ENCODE measurements around the gene GRM8.

Gene GRM8

DNA sequence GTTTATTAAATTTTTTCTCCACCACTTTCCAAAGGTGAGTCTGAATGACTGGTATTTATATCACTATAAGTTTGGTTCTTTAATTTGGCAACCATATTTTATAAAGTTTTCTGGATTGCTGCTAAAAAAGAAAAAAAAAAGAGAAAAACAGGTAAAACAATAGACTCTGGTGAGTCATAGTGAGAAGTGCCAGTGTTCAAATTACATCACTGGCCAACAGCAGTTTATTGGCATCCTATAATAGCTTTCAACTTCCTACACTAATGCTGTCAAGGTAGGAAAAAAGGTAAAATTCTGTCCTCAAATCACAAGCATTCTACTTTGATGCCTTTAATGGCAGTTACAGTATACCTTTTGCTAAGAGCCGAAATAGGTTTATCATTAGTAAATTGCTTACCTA is 808.8 kb downstream of the GRM8 start:
- H3K4me1 ChIP-seq (ENCODE audit: control insufficient read depth, low read length): no peaks in the 10 kb centered on the region
- H3K9me3 ChIP-seq (ENCODE audit: control insufficient read depth, insufficient read depth, low read length): no peaks in the 10 kb centered on the region
- H3K27ac ChIP-seq (ENCODE audit: low read depth, low read length): no peak overlapping the region
- no peak overlapping the region for H3K4me3 ChIP-seq (ENCODE audit: low read length)
- no peaks in the 10 kb centered on the region for H3F3A ChIP-seq (ENCODE audit: control insufficient read depth, insufficient read depth)
- no peaks in the 10 kb centered on the region for H3K9me2 ChIP-seq (replicated peaks; ENCODE audit: control insufficient read depth, low read length)
- H3K79me2 ChIP-seq (ENCODE audit: control insufficient read depth, low read length): no peaks in the 10 kb centered on the region
- no peaks in the 10 kb centered on the region for H3K36me3 ChIP-seq (ENCODE audit: control insufficient read depth, low read length)
- H3K4me2 ChIP-seq (ENCODE audit: low read length): no peak overlapping the region
- no peaks in the 10 kb centered on the region for H4K20me1 ChIP-seq (ENCODE audit: control insufficient read depth, insufficient read depth, low read depth, low read length)
- no peak for TF ChIP-seq EZH2phosphoT487 (IDR thresholded peaks at IDR 0.05; ENCODE audit: borderline replicate concordance, low read length)
- H3K27me3 ChIP-seq (ENCODE audit: control insufficient read depth, low read length): no peaks in the 10 kb centered on the region

DNA sequence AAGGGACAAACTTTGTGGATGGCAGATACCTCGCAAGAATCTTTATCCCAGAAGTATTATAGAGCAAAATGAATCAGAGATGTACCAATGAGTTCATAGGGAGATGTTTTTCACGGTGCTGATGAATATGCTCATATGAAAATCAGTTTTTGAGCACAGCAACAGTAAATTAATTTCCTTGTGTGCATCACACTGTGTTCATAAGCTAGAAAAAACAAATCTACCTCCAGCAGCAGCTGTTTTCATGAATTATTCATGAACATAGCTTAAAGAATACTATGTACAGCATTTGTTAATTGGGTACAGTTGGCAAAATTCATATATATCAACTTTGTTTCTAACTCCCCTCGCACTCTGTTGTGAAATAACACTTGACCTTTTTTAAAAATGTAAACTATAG is 809.8 kb downstream of the GRM8 start:
- TF ChIP-seq EZH2phosphoT487 (IDR thresholded peaks at IDR 0.05; ENCODE audit: borderline replicate concordance, low read length) (no peak), CTCF (IDR thresholded peaks at IDR 0.05; ENCODE audit: low read depth, low read length, poor library complexity, severe bottlenecking) (no peak)
- no peak overlapping the region for H3K4me2 ChIP-seq (ENCODE audit: low read length)
- no peaks in the 10 kb centered on the region for H3K4me1 ChIP-seq (ENCODE audit: control insufficient read depth, low read length)
- H3K36me3 ChIP-seq (ENCODE audit: control insufficient read depth, low read length): no peaks in the 10 kb centered on the region
- H3K9me3 ChIP-seq (ENCODE audit: control insufficient read depth, insufficient read depth, low read length): no peaks in the 10 kb centered on the region
- H3K27me3 ChIP-seq (ENCODE audit: control insufficient read depth, low read length): no peaks in the 10 kb centered on the region
- no peak overlapping the region for H3K4me3 ChIP-seq (ENCODE audit: low read length)
- H3K27ac ChIP-seq (ENCODE audit: low read depth, low read length): no peak overlapping the region
- no peaks in the 10 kb centered on the region for H3K9me2 ChIP-seq (replicated peaks; ENCODE audit: control insufficient read depth, low read length)
- no peaks in the 10 kb centered on the region for H4K20me1 ChIP-seq (ENCODE audit: control insufficient read depth, insufficient read depth, low read depth, low read length)
- H3F3A ChIP-seq (ENCODE audit: control insufficient read depth, insufficient read depth): no peaks in the 10 kb centered on the region
- H3K79me2 ChIP-seq (ENCODE audit: control insufficient read depth, low read length): no peaks in the 10 kb centered on the region

GRCh38 chr7:126441745-126442144 is 811.0 kb downstream of the GRM8 start:
- no peak overlapping the region for H3K27ac ChIP-seq (ENCODE audit: low read depth, low read length)
- TF ChIP-seq EZH2phosphoT487 (IDR thresholded peaks at IDR 0.05; ENCODE audit: borderline replicate concordance, low read length) (no peak), CTCF (IDR thresholded peaks at IDR 0.05; ENCODE audit: low read depth, low read length, poor library complexity, severe bottlenecking) (no peak)

DNA sequence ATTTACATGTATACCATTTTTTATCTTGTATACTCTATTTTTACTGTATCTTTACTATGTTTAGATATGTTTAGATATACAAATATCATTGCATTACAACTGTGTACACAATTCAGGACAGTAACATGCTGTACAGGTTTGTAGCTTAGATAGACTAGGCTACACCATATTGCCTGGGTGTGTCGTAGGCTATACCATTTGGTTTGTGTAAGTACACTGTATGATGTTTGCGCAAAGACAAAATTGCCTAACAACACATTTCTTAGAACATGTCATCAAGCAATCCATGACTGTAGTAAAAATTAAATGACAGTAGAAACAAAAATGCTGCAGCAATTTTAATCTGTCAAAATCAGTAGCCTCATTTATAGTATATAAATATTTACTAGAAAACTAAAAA is 812.2 kb downstream of the GRM8 start:
- H3K79me2 ChIP-seq (ENCODE audit: control insufficient read depth, low read length): no peaks in the 10 kb centered on the region
- no peak for TF ChIP-seq EZH2phosphoT487 (IDR thresholded peaks at IDR 0.05; ENCODE audit: borderline replicate concordance, low read length)
- no peak for TF ChIP-seq CTCF (IDR thresholded peaks at IDR 0.05; ENCODE audit: low read depth, low read length, poor library complexity, severe bottlenecking)

More at GRCh38 chr7:126441745-126442144, 811.0 kb downstream of the GRM8 start:
- Histone ChIP-seq H3K4me3 (ENCODE audit: low read length) (no peak overlapping the region), H4K20me1 (ENCODE audit: control insufficient read depth, insufficient read depth, low read depth, low read length) (no peaks in the 10 kb centered on the region), H3K9me3 (ENCODE audit: control insufficient read depth, insufficient read depth, low read length) (no peaks in the 10 kb centered on the region), H3K36me3 (ENCODE audit: control insufficient read depth, low read length) (no peaks in the 10 kb centered on the region), H3K9me2 (replicated peaks; ENCODE audit: control insufficient read depth, low read length) (no peaks in the 10 kb centered on the region), H3K4me2 (ENCODE audit: low read length) (no peak overlapping the region), H3K79me2 (ENCODE audit: control insufficient read depth, low read length) (no peaks in the 10 kb centered on the region), H3F3A (ENCODE audit: control insufficient read depth, insufficient read depth) (no peaks in the 10 kb centered on the region), H3K27me3 (ENCODE audit: control insufficient read depth, low read length) (no peaks in the 10 kb centered on the region), H3K4me1 (ENCODE audit: control insufficient read depth, low read length) (no peaks in the 10 kb centered on the region)

More for the DNA sequence above, 812.2 kb downstream of the GRM8 start:
- Histone ChIP-seq H3K9me2 (replicated peaks; ENCODE audit: control insufficient read depth, low read length) (no peaks in the 10 kb centered on the region), H3F3A (ENCODE audit: control insufficient read depth, insufficient read depth) (no peaks in the 10 kb centered on the region), H3K27ac (ENCODE audit: low read depth, low read length) (no peak overlapping the region), H3K9me3 (ENCODE audit: control insufficient read depth, insufficient read depth, low read length) (no peaks in the 10 kb centered on the region), H4K20me1 (ENCODE audit: control insufficient read depth, insufficient read depth, low read depth, low read length) (no peaks in the 10 kb centered on the region), H3K36me3 (ENCODE audit: control insufficient read depth, low read length) (no peaks in the 10 kb centered on the region), H3K4me1 (ENCODE audit: control insufficient read depth, low read length) (no peaks in the 10 kb centered on the region), H3K4me3 (ENCODE audit: low read length) (no peak overlapping the region), H3K4me2 (ENCODE audit: low read length) (no peak overlapping the region), H3K27me3 (ENCODE audit: control insufficient read depth, low read length) (no peaks in the 10 kb centered on the region)
